GM21381 (cell line): ENCODE results near the gene MARCHF5.
"Not testable (repeated sequence)": the region's sequence is repeated elsewhere in the genome, so short reads cannot be mapped to it uniquely, and the experiment has no call there.

Experiments used
- ATAC-seq: cut with Tn5 transposase; IDR thresholded peaks from one replicate; pipeline ENCODE4 v1.9.1; 2021; ENCODE audit warnings: mild to moderate bottlenecking, moderate library complexity; ENCODE audit not compliant: unreplicated experiment

MARCHF5 gene

GRCh38 chr10:92385831-92386230 lies 94.9 kb downstream of the MARCHF5 start:
- ATAC-seq: no peak

GRCh38 chr10:92387289-92387940 lies 96.4 kb downstream of the MARCHF5 start:
- no peak for ATAC-seq

- ATAC-seq: not testable (repeated sequence)
Measured at GRCh38 chr10:92393173-92393572, 102.2 kb downstream of the MARCHF5 start.

GRCh38 chr10:92395271-92395670 lies 104.3 kb downstream of the MARCHF5 start:
- no peak for ATAC-seq

GRCh38 chr10:92402234-92402633 lies 111.3 kb downstream of the MARCHF5 start:
- not testable (repeated sequence) for ATAC-seq
